Measurements from ENCODE around the gene ENG.

DNA sequence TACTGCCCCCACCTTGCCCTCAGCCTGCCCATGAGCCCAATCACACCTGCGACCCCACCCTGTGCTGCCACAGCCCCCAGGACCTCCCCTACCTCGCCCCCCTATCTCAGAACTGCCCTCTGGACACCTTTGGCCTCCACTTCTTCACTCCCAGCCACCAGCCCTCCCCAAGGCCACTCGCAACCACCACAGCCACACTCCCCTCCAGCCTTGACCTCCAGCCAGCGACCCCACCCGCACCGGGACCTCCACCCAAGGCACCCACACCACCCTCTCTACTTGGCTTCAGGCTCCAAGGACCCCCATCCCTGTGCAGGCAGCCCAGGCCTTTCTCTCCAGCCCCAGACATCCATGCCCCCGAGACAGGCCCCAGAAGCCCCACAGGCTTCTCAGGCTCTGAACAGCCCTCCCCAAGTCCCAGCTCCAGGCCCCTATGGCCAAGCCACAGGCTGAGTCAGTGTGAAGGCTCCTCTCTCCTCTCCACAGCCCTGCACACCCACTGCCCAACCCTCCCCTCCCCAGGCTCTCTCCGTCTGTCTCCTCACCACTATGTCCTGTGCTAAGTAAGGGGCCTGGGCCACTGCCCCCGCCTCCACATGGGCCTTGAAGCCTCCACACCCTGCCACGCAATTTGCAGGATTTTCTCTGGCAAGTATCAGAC is 21.0 kb upstream of the ENG start:
- TF ChIP-seq, protein P1, sequence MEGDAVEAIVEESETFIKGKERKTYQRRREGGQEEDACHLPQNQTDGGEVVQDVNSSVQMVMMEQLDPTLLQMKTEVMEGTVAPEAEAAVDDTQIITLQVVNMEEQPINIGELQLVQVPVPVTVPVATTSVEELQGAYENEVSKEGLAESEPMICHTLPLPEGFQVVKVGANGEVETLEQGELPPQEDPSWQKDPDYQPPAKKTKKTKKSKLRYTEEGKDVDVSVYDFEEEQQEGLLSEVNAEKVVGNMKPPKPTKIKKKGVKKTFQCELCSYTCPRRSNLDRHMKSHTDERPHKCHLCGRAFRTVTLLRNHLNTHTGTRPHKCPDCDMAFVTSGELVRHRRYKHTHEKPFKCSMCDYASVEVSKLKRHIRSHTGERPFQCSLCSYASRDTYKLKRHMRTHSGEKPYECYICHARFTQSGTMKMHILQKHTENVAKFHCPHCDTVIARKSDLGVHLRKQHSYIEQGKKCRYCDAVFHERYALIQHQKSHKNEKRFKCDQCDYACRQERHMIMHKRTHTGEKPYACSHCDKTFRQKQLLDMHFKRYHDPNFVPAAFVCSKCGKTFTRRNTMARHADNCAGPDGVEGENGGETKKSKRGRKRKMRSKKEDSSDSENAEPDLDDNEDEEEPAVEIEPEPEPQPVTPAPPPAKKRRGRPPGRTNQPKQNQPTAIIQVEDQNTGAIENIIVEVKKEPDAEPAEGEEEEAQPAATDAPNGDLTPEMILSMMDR (IDR thresholded peaks at IDR 0.05; ENCODE audit: borderline replicate concordance, extremely low read depth, low read length, poor library complexity, severe bottlenecking) = no peak
- TF ChIP-seq EZH2 (IDR thresholded peaks at IDR 0.05; ENCODE audit: borderline replicate concordance, low read depth, low read length, severe bottlenecking) = no peak

Data from DND-41 (cell line).